CD4-positive, CD25-positive, alpha-beta regulatory T cell (primary cell): ENCODE results near the gene DDX54. TPM values are rescaled to one million over a fixed set of nuclear protein-coding genes. Genes with fewer than 3 reads are reported as not detected.

Source experiments
- ATAC-seq, 2 donors: fragments of 150-1000 bp; cut with Tn5 transposase; one replicate each; pipeline ENCODE4 v1.10.0; 2021; ENCODE audit warnings: low read depth in 2 of 2, moderate number of reproducible peaks in 2 of 2, moderate library complexity in 1 of 2
- DNase-seq, 3 donors: peaks; one replicate each; pipeline versions ENCODE4 v3.0.0 to v3.0.0-alpha.2; 2012 to 2022; ENCODE audit warnings: mixed read lengths in 1 of 3
- H3K27ac ChIP-seq: one replicate; pipeline ENCODE4 v1.7.0; 2013; ENCODE audit warnings: mild to moderate bottlenecking, low read length; ENCODE audit not compliant: insufficient read depth, poor library complexity, severe bottlenecking
- H3K27me3 ChIP-seq: one replicate; pipeline ENCODE4 v1.7.0; 2013; ENCODE audit warnings: low read length; ENCODE audit not compliant: control insufficient read depth, insufficient read depth
- H3K36me3 ChIP-seq: one replicate; pipeline ENCODE4 v1.7.0; 2013; ENCODE audit warnings: mild to moderate bottlenecking, low read length, moderate library complexity; ENCODE audit not compliant: control insufficient read depth, insufficient read depth
- H3K4me1 ChIP-seq: 2 replicates; pipeline ENCODE4 v1.7.0; 2013; ENCODE audit warnings: mild to moderate bottlenecking, low read length; ENCODE audit not compliant: insufficient read depth, control insufficient read depth, poor library complexity, severe bottlenecking
- H3K4me3 ChIP-seq: one replicate; pipeline ENCODE4 v1.7.0; 2013; ENCODE audit warnings: low read depth, mild to moderate bottlenecking, low read length, moderate library complexity
- H3K9me3 ChIP-seq, 2 experiments: 1 replicate in 1 of 2; 2 replicates in 1 of 2; pipeline ENCODE4 v1.7.0; 2013; ENCODE audit warnings: low read length in 2 of 2, mild to moderate bottlenecking in 1 of 2, moderate library complexity in 1 of 2; ENCODE audit not compliant: control insufficient read depth in 2 of 2
- H3K27ac Mint-ChIP-seq, 3 donors: one replicate each; pipeline ENCODE4 v1.8.0; 2020 to 2022; ENCODE audit warnings: mild to moderate bottlenecking in 3 of 3, mixed read lengths in 3 of 3, moderate library complexity in 2 of 3
- H3K27me3 Mint-ChIP-seq: one replicate; pipeline ENCODE4 v1.8.0; 2022; ENCODE audit warnings: mild to moderate bottlenecking, mixed read lengths
- H3K36me3 Mint-ChIP-seq: one replicate; pipeline ENCODE4 v1.8.0; 2020; ENCODE audit warnings: mixed read lengths
- H3K4me1 Mint-ChIP-seq, 4 donors: one replicate each; pipeline ENCODE4 v1.8.0; 2020 to 2022; ENCODE audit warnings: mixed read lengths in 4 of 4, mild to moderate bottlenecking in 1 of 4
- H3K4me3 Mint-ChIP-seq, 4 donors: one replicate each; pipeline ENCODE4 v1.8.0; 2020 to 2022; ENCODE audit warnings: mild to moderate bottlenecking in 4 of 4, mixed read lengths in 4 of 4, moderate library complexity in 3 of 4
- H3K9me3 Mint-ChIP-seq, 7 donors: one replicate each; pipeline ENCODE4 v1.8.0; 2020 to 2022; ENCODE audit warnings: mixed read lengths in 7 of 7, mild to moderate bottlenecking in 3 of 7, moderate library complexity in 2 of 7
- polyA plus RNA-seq, 4 donors: library from polyadenylated mRNA; unstranded; fragments of 300-500 nt; fragmentation: Illumina TruSeq; gene quantifications; one replicate each; pipeline ENCODE4 v1.2.3, GENCODE V29; 2021
- total RNA-seq: library from RNA; stranded (reverse); gene quantifications from one replicate; pipeline ENCODE4 v1.2.3, GENCODE V29; 2022

DDX54 gene
- total and polyA plus RNA-seq, 5 donors from 2014 or later: 12.5 to 75.5 (median 18.4) TPM

DNA sequence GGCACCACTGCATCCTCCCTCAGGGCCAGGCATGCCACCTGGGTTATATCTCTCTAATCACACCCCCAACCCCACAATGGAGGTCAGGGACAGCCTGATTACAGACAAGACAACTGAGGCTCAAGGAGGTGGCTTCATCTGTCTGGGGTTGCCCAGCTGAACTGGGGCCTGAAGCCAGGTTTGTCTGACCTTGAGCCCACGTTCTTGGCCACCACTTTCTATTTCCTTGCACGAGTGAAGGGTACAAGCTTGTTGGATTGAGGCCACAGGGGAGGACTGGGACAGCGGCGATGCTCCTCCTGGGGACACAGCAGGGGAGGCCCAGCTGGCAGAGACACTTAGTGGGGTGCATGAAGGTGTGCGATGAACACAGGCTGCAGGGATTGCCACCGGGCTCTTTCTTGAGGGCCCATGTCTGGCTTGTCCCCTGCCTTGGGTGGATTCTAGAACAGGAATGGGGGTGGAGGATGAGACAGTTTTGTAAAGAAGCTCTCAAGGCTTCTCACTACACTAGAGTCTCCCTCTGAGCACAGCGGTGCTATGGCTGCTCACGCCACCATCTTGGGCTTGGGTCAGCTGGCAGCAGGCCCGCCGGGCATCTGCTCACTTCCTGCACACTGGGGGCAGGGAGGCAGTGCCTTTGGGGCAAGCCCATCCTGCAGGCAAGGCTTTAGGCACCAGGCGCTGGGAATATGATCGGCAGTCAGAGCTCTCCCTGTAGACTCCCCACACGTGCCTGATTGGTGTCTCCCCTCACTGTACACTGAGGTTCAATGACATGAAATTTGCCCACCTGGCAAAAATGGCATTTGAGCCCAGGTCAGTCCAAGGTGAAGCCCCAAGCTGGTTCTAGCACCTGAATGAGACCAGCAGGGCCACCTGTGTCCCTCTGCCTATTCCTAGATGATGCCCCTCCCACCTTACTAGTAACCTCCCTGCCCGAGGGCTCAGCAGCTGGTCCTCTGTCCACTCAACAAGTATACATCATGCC, 16.2 kb upstream of the DDX54 start:
- Histone ChIP-seq H3K4me3 (no peak overlapping the region), H3K9me3 (no peaks in the 10 kb centered on the region), H3K4me1 (no peaks in the 10 kb centered on the region), H3K27ac (no peak overlapping the region), H3K36me3 (no peaks in the 10 kb centered on the region), H3K27me3 (no peaks in the 10 kb centered on the region)
- no peaks in the 10 kb centered on the region for H3K36me3 Mint-ChIP-seq
- ATAC-seq: no peak
- peak overlapping the region in 1 of 3 donors; percentile 32 for H3K27ac Mint-ChIP-seq
- H3K9me3 Mint-ChIP-seq: no peaks in the 10 kb centered on the region
- peaks cover 0 to 8% (median 3%) of the 10 kb centered on the region in 4 donors for H3K4me1 Mint-ChIP-seq
- no peak overlapping the region for H3K4me3 Mint-ChIP-seq
- peaks cover 7% of the 10 kb centered on the region for H3K27me3 Mint-ChIP-seq
- no peak for DNase-seq

DNA sequence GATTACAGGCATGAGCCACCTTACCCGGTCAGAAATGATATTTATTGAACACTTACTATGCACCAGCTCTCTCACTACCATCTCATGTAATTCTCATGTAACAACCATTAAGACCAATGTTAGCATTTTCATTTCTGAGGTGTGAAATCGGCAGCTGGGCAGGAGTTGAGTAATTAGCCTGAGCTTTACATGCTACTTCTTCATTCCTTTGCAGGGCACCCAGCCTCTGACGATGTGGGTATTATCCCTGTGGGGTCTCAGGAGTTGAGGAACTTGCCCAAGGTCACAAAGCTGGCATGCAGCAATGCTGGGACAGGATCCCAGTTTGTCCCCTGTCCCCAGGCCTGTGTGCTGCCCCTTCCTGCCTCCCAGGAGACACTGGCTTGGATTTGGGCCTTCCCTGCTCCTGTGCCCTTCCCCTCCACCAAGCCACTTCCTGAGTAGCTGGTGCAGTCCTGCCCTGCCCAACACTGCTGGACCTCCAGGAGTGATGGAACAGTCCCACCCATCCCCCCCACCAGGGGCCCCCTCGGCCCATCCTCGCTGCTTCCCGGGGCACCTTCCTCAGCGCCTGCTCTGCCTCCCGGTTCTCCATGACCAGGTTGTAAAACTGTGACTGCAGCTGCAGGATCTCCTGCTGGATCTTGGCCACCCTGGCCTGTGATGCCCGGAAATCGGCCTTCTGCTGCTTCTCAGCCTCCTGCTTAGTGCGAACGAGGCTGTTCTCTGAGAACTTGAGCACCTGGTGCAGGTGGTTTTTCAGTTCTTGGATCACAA, 14.9 kb upstream of the DDX54 start:
- Histone ChIP-seq H3K27me3 (no peaks in the 10 kb centered on the region), H3K4me1 (no peaks in the 10 kb centered on the region), H3K4me3 (no peak overlapping the region), H3K36me3 (no peaks in the 10 kb centered on the region), H3K27ac (no peak overlapping the region), H3K9me3 (no peaks in the 10 kb centered on the region)
- no peaks in the 10 kb centered on the region for H3K9me3 Mint-ChIP-seq
- no peak for DNase-seq
- no peaks in the 10 kb centered on the region for H3K36me3 Mint-ChIP-seq
- peaks cover 7% of the 10 kb centered on the region for H3K27me3 Mint-ChIP-seq
- peaks cover 0 to 4% (median 2%) of the 10 kb centered on the region in 4 donors for H3K4me1 Mint-ChIP-seq
- no peak for ATAC-seq
- no peak overlapping the region for H3K27ac Mint-ChIP-seq
- H3K4me3 Mint-ChIP-seq: no peak overlapping the region

DNA sequence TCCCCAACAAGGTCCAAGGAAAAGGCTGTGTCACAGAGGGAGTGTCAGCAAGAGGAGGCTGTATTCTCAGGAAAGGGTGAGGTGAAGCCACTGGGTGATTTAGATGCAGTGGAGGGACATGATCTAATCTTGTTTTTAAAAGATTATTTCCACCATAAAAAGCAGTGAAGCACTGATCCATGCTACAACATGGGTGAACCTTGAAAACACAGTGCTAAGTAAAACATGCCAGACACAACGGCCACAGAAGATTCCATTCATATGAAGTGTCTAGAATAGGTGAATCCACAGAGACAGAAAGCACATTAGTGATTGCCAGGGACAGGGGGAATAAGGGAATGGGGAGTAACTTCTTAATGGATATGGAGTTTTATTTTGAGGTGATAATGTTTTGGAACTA, 13.0 kb upstream of the DDX54 start:
- H3K27me3 Mint-ChIP-seq: peaks cover 7% of the 10 kb centered on the region

DNA sequence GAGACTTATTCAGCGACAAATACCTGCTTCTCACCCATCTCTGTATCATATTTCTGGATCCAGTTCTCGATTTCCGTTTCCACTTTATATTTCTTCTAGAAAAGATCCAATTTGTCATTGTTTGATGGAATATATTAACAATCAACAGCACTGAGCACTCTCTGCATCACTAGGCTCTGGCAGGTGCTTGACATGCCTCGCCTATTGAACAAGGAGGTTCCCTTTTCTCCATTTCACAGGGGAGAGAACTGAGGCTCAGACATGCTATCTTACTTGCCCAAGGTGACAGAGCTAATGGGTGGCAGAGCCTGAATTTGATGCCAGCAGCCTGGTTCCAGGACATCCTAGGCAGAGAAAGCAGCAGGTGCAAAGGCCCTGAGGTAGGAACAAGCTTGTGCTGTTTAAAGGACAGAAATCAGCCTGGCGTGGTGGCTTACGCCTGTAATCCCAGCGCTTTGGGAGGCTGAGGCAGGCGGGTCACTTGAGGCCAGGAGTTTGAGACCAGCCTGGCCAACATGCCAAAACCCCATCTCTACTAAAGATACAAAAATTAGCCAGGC, 12.3 kb upstream of the DDX54 start:
- H3K9me3 ChIP-seq: no peaks in the 10 kb centered on the region
- no peaks in the 10 kb centered on the region for H3K9me3 Mint-ChIP-seq
- peaks cover 7% of the 10 kb centered on the region for H3K27me3 Mint-ChIP-seq
- H3K27me3 ChIP-seq: no peaks in the 10 kb centered on the region
- DNase-seq (no peak), ATAC-seq (no peak)
- H3K36me3 Mint-ChIP-seq: peaks cover 3% of the 10 kb centered on the region
- H3K4me1 Mint-ChIP-seq: peaks cover 0 to 8% (median 2%) of the 10 kb centered on the region in 4 donors
- H3K4me1 ChIP-seq: no peaks in the 10 kb centered on the region
- no peak overlapping the region for H3K27ac ChIP-seq
- H3K4me3 ChIP-seq: no peak overlapping the region
- no peak overlapping the region for H3K4me3 Mint-ChIP-seq
- H3K36me3 ChIP-seq: no peaks in the 10 kb centered on the region
- no peak overlapping the region for H3K27ac Mint-ChIP-seq

More for the DNA sequence above, 13.0 kb upstream of the DDX54 start:
- H3K27me3 ChIP-seq: no peaks in the 10 kb centered on the region
- no peak overlapping the region for H3K27ac ChIP-seq
- no peaks in the 10 kb centered on the region for H3K4me1 ChIP-seq
- H3K9me3 ChIP-seq: no peaks in the 10 kb centered on the region
- no peaks in the 10 kb centered on the region for H3K36me3 ChIP-seq
- Mint-ChIP-seq H3K36me3 (peaks cover 3% of the 10 kb centered on the region), H3K4me3 (no peak overlapping the region), H3K27ac (peak overlapping the region; percentile 7 to 27 (median 23)), H3K4me1 (peaks cover 0 to 8% (median 2%) of the 10 kb centered on the region in 4 donors), H3K9me3 (no peaks in the 10 kb centered on the region)
- H3K4me3 ChIP-seq: no peak overlapping the region
- no peak for DNase-seq
- no peak for ATAC-seq

DNA sequence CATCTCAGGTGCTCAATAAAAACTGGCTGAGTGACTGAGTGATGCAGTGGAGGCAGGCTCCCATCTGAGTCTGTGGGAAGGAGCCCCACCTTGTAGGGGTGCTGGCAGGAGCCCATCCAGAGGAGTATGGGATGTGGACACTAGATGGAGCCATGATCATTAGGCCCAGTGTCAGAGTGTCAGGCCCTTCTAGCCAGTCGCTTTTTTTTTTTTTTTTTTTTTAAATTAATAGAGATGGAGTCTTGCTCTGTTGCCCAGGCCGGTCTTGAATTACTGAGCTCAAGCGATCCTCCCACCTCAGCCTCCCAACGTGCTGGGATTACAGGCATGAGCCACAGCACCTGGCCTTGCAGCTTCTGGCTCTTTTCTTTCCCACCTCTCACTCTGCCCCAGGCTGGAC, 11.7 kb upstream of the DDX54 start:
- H3K27ac ChIP-seq: no peak overlapping the region
- H3K36me3 Mint-ChIP-seq: peaks cover 5% of the 10 kb centered on the region
- no peak overlapping the region for H3K4me3 Mint-ChIP-seq
- peak; percentile 18 to 78 (median 58) for DNase-seq
- no peaks in the 10 kb centered on the region for H3K27me3 ChIP-seq
- H3K9me3 Mint-ChIP-seq: no peaks in the 10 kb centered on the region
- H3K9me3 ChIP-seq: no peaks in the 10 kb centered on the region
- no peak overlapping the region for H3K27ac Mint-ChIP-seq
- peaks cover 4% of the 10 kb centered on the region for H3K36me3 ChIP-seq
- peak; percentile 93 to 95 for ATAC-seq
- peaks cover 0 to 7% (median 2%) of the 10 kb centered on the region in 4 donors for H3K4me1 Mint-ChIP-seq
- peaks cover 5% of the 10 kb centered on the region for H3K27me3 Mint-ChIP-seq
- no peaks in the 10 kb centered on the region for H3K4me1 ChIP-seq
- H3K4me3 ChIP-seq: no peak overlapping the region

DNA sequence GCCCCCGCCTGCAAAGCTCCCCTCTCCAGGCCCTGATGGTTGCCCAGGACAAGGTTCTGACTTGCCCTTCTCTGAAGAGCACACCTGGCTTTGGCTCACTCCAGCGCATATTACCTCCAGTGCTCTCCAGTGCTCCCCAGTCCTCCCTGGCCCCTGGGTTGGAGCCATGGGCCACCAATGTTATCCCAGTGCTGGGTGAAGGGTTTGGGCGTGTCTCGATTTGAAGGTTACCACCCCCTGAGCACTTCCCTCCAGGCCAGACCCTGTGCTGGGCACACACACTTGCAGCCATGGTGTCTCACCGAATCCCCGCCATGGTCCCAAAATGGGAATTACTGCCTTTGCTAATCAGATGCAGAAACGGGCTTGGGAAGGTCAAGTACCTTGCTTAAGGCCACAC, 11.3 kb upstream of the DDX54 start:
- H3K4me1 ChIP-seq: no peaks in the 10 kb centered on the region
- H3K36me3 ChIP-seq: peaks cover 8% of the 10 kb centered on the region
- no peak overlapping the region for H3K27ac ChIP-seq
- DNase-seq (no peak), ATAC-seq (no peak)
- Mint-ChIP-seq H3K4me3 (no peak overlapping the region), H3K27ac (no peak overlapping the region), H3K9me3 (no peaks in the 10 kb centered on the region), H3K4me1 (peaks cover 0 to 6% (median 2%) of the 10 kb centered on the region in 4 donors), H3K27me3 (peaks cover 4% of the 10 kb centered on the region), H3K36me3 (peaks cover 9% of the 10 kb centered on the region)
- no peak overlapping the region for H3K4me3 ChIP-seq
- H3K9me3 ChIP-seq: no peaks in the 10 kb centered on the region
- no peaks in the 10 kb centered on the region for H3K27me3 ChIP-seq

DNA sequence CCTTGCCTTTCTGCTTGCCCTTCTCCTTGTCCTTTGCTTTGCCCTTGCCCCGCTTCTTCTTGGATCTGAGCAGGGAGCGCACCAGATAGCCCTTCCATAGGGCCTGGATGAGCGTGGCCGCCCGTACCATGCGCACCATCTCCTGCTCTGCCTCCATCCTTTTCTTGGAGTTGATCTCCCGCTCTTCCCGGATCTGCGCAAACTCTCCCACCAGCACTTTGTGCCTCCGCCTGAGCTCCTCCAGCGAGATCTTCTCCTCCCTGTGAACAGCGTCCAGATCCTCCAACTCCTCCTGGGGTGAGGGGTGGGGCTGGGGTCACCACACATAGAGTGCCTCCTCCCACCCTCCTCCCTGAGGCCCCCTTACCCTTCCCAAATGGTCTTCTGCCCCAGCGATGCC, 10.3 kb upstream of the DDX54 start:
- no peaks in the 10 kb centered on the region for H3K4me1 ChIP-seq
- peaks cover 15% of the 10 kb centered on the region for H3K36me3 ChIP-seq
- H3K4me1 Mint-ChIP-seq: peaks cover 0 to 6% (median 2%) of the 10 kb centered on the region in 4 donors
- peaks cover under 1% of the 10 kb centered on the region for H3K27me3 Mint-ChIP-seq
- no peak for ATAC-seq
- H3K27ac Mint-ChIP-seq: peak overlapping the region in 2 of 3 donors; percentile 35 to 78
- no peaks in the 10 kb centered on the region for H3K27me3 ChIP-seq
- H3K9me3 ChIP-seq: no peaks in the 10 kb centered on the region
- DNase-seq: no peak
- H3K4me3 Mint-ChIP-seq: no peak overlapping the region
- no peaks in the 10 kb centered on the region for H3K9me3 Mint-ChIP-seq
- H3K27ac ChIP-seq: no peak overlapping the region
- peaks cover 13% of the 10 kb centered on the region for H3K36me3 Mint-ChIP-seq
- no peak overlapping the region for H3K4me3 ChIP-seq
